ENCODE measurements around the gene MAN1C1.

Gene MAN1C1

GRCh38 chr1:25821630-25822091 lies 205.1 kb downstream of the MAN1C1 start:
- no peak for ATAC-seq
- TF ChIP-seq OSR1 (CRISPR knock-in tag; IDR thresholded peaks at IDR 0.05) (no peak), ZNF8 (CRISPR knock-in tag; IDR thresholded peaks at IDR 0.05) (no peak), RARB (CRISPR knock-in tag; IDR thresholded peaks at IDR 0.05) (no peak), PPARA (CRISPR knock-in tag; IDR thresholded peaks at IDR 0.05; ENCODE audit: borderline replicate concordance) (no peak), CSDC2 (CRISPR knock-in tag; IDR thresholded peaks at IDR 0.05) (no peak), TOX (CRISPR knock-in tag; IDR thresholded peaks at IDR 0.05; ENCODE audit: borderline replicate concordance) (no peak), ISL1 (CRISPR knock-in tag; IDR thresholded peaks at IDR 0.05) (no peak), ESRRG (CRISPR knock-in tag; IDR thresholded peaks at IDR 0.05) (no peak), TCF4 (CRISPR knock-in tag; IDR thresholded peaks at IDR 0.05; ENCODE audit: borderline replicate concordance) (no peak), ZFP30 (CRISPR knock-in tag; IDR thresholded peaks at IDR 0.05) (no peak), SNAI2 (CRISPR knock-in tag; IDR thresholded peaks at IDR 0.05) (no peak), TSHZ2 (CRISPR knock-in tag; IDR thresholded peaks at IDR 0.05) (no peak), ZC3H10 (CRISPR knock-in tag; IDR thresholded peaks at IDR 0.05) (no peak), PATZ1 (CRISPR knock-in tag; IDR thresholded peaks at IDR 0.05; ENCODE audit: borderline replicate concordance) (no peak), ZNF70 (CRISPR knock-in tag; IDR thresholded peaks at IDR 0.05) (no peak), ARNTL (CRISPR knock-in tag; IDR thresholded peaks at IDR 0.05; ENCODE audit: borderline replicate concordance, low read depth) (no peak), BACH2 (CRISPR knock-in tag; IDR thresholded peaks at IDR 0.05; ENCODE audit: borderline replicate concordance) (no peak), GLIS3 (CRISPR knock-in tag; IDR thresholded peaks at IDR 0.05) (no peak)

GRCh38 chr1:25825605-25826004 lies 209.0 kb downstream of the MAN1C1 start:
- ATAC-seq = no peak
- no peak for TF ChIP-seq OSR1 (CRISPR knock-in tag; IDR thresholded peaks at IDR 0.05)
- no peak for TF ChIP-seq ZFP30 (CRISPR knock-in tag; IDR thresholded peaks at IDR 0.05)
- TF ChIP-seq TOX (CRISPR knock-in tag; IDR thresholded peaks at IDR 0.05; ENCODE audit: borderline replicate concordance) = no peak
- TF ChIP-seq ARNTL (CRISPR knock-in tag; IDR thresholded peaks at IDR 0.05; ENCODE audit: borderline replicate concordance, low read depth) = no peak
- TF ChIP-seq TSHZ2 (CRISPR knock-in tag; IDR thresholded peaks at IDR 0.05) = no peak
- no peak for TF ChIP-seq ZNF70 (CRISPR knock-in tag; IDR thresholded peaks at IDR 0.05)
- no peak for TF ChIP-seq ZC3H10 (CRISPR knock-in tag; IDR thresholded peaks at IDR 0.05)
- TF ChIP-seq CSDC2 (CRISPR knock-in tag; IDR thresholded peaks at IDR 0.05) = no peak
- TF ChIP-seq SNAI2 (CRISPR knock-in tag; IDR thresholded peaks at IDR 0.05) = no peak
- TF ChIP-seq GLIS3 (CRISPR knock-in tag; IDR thresholded peaks at IDR 0.05) = no peak
- TF ChIP-seq ZFP3 (CRISPR knock-in tag; IDR thresholded peaks at IDR 0.05) = no peak
- no peak for TF ChIP-seq ZNF565 (CRISPR knock-in tag; conservative IDR thresholded peaks at IDR 0.05; ENCODE audit: low read depth)
- TF ChIP-seq ZNF8 (CRISPR knock-in tag; IDR thresholded peaks at IDR 0.05) = no peak
- TF ChIP-seq RARB (CRISPR knock-in tag; IDR thresholded peaks at IDR 0.05) = no peak

- no peak for TF ChIP-seq CSDC2 (CRISPR knock-in tag; IDR thresholded peaks at IDR 0.05)
- no peak for TF ChIP-seq BACH2 (CRISPR knock-in tag; IDR thresholded peaks at IDR 0.05; ENCODE audit: borderline replicate concordance)
- TF ChIP-seq ZFP30 (CRISPR knock-in tag; IDR thresholded peaks at IDR 0.05) = no peak
- no peak for ATAC-seq
Measured at GRCh38 chr1:25826571-25826970, 210.0 kb downstream of the MAN1C1 start.

GRCh38 chr1:25828491-25828890 lies 211.9 kb downstream of the MAN1C1 start:
- ATAC-seq = no peak
- TF ChIP-seq ARNTL (CRISPR knock-in tag; IDR thresholded peaks at IDR 0.05; ENCODE audit: borderline replicate concordance, low read depth) = no peak
- TF ChIP-seq BACH2 (CRISPR knock-in tag; IDR thresholded peaks at IDR 0.05; ENCODE audit: borderline replicate concordance) = no peak
- TF ChIP-seq RARB (CRISPR knock-in tag; IDR thresholded peaks at IDR 0.05) = no peak
- TF ChIP-seq CSDC2 (CRISPR knock-in tag; IDR thresholded peaks at IDR 0.05) = no peak
- no peak for TF ChIP-seq POU6F1 (CRISPR knock-in tag; IDR thresholded peaks at IDR 0.05; ENCODE audit: borderline replicate concordance, low read depth)
- TF ChIP-seq ISL1 (CRISPR knock-in tag; IDR thresholded peaks at IDR 0.05) = no peak
- no peak for TF ChIP-seq GLIS3 (CRISPR knock-in tag; IDR thresholded peaks at IDR 0.05)
- TF ChIP-seq ZNF70 (CRISPR knock-in tag; IDR thresholded peaks at IDR 0.05) = no peak
- no peak for TF ChIP-seq SNAI2 (CRISPR knock-in tag; IDR thresholded peaks at IDR 0.05)
- TF ChIP-seq TCF4 (CRISPR knock-in tag; IDR thresholded peaks at IDR 0.05; ENCODE audit: borderline replicate concordance) = no peak
- TF ChIP-seq CREB5 (CRISPR knock-in tag; IDR thresholded peaks at IDR 0.05; ENCODE audit: low read depth) = no peak
- TF ChIP-seq ESRRG (CRISPR knock-in tag; IDR thresholded peaks at IDR 0.05) = no peak
- TF ChIP-seq TOX (CRISPR knock-in tag; IDR thresholded peaks at IDR 0.05; ENCODE audit: borderline replicate concordance) = no peak

Data from SK-N-SH treated with all-trans-retinoic acid at 6 μM for 48 hours (cell line).